ENCODE measurements around the gene CCND1. TPM values are rescaled to one million over a fixed set of nuclear protein-coding genes. Genes with fewer than 3 reads are reported as not detected.

CCND1 gene
- total and polyA plus RNA-seq, 9 of the 15 experiments (the other 6 are each of a cell fraction or from before 2014, with no cell fraction given), result 0.04 to 23.3 (median 3.8) TPM

- TF ChIP-seq CREB3L1 (IDR thresholded peaks at IDR 0.05; ENCODE audit: borderline replicate concordance, low read depth), result peak; percentile 65; the same call in 1 of the 2 replicates
- no peak for TF ChIP-seq CREB5 (CRISPR knock-in tag; IDR thresholded peaks at IDR 0.05)
- no peak for TF ChIP-seq BRCA1 (IDR thresholded peaks at IDR 0.05)
- TF ChIP-seq BRCA1 (CRISPR knock-in tag; IDR thresholded peaks at IDR 0.05), result 0 out of 2 replicates have a peak, but pooled peaks have one; percentile 29
- TF ChIP-seq HDAC3 (IDR thresholded peaks at IDR 0.05; ENCODE audit: borderline replicate concordance, partially characterized antibody), result no peak
- no peak for TF ChIP-seq ZBTB5 (IDR thresholded peaks at IDR 0.05)
- TF ChIP-seq CBX1 (IDR thresholded peaks at IDR 0.05; ENCODE audit: low read depth), result peak; percentile 55; the same call in 1 of the 2 replicates
- TF ChIP-seq MGA (IDR thresholded peaks at IDR 0.05), result peak; percentile 52; the same call in 1 of the 2 replicates
- TF ChIP-seq MIER1 (IDR thresholded peaks at IDR 0.05; ENCODE audit: low read depth), result 0 out of 2 replicates have a peak, but pooled peaks have one; percentile 67
These were observed 34.1 kb downstream of the CCND1 start, which contains the start of gene LTO1 (continued) for GRCh38 chr11:69674886-69675714.
